ENCODE data around the gene FAM20B. TPM values are rescaled to one million over a fixed set of nuclear protein-coding genes. Genes with fewer than 3 reads are reported as not detected.

The FAM20B gene
- total and polyA plus RNA-seq, 2 of the 13 experiments (the other 11 are each of a cell fraction or from before 2014, with no cell fraction given): 13.8 to 26.9 TPM

- TF ChIP-seq MXD3 (CRISPR knock-in tag; IDR thresholded peaks at IDR 0.05) (no peak), CHCHD3 (CRISPR knock-in tag; IDR thresholded peaks at IDR 0.05) (no peak), THAP8 (CRISPR knock-in tag; IDR thresholded peaks at IDR 0.05; ENCODE audit: borderline replicate concordance) (no peak), ATAD3A (CRISPR knock-in tag; IDR thresholded peaks at IDR 0.05) (no peak), ZNF317 (CRISPR knock-in tag; IDR thresholded peaks at IDR 0.05) (no peak), KIAA2018 (CRISPR knock-in tag; IDR thresholded peaks at IDR 0.05; ENCODE audit: borderline replicate concordance) (no peak), ZNF513 (CRISPR knock-in tag; conservative IDR thresholded peaks at IDR 0.05) (0 out of 2 replicates have a peak, but pooled peaks have one; percentile 43), ZNF75D (CRISPR knock-in tag; IDR thresholded peaks at IDR 0.05; ENCODE audit: borderline replicate concordance) (no peak), TFDP2 (CRISPR knock-in tag; IDR thresholded peaks at IDR 0.05) (no peak), SP2 (CRISPR knock-in tag; IDR thresholded peaks at IDR 0.05) (no peak), ZNF205 (CRISPR knock-in tag; IDR thresholded peaks at IDR 0.05) (no peak), HNRNPL (IDR thresholded peaks at IDR 0.05; ENCODE audit: low read depth, low read length) (no peak), IRX3 (CRISPR knock-in tag; IDR thresholded peaks at IDR 0.05; ENCODE audit: borderline replicate concordance, low read depth) (no peak), IKZF1 (IDR thresholded peaks at IDR 0.05) (no peak), HOXD1 (CRISPR knock-in tag; IDR thresholded peaks at IDR 0.05) (no peak), LCORL (IDR thresholded peaks at IDR 0.05) (no peak), LCORL (CRISPR knock-in tag; IDR thresholded peaks at IDR 0.05) (peak; percentile 78), ZNF562 (CRISPR knock-in tag; IDR thresholded peaks at IDR 0.05; ENCODE audit: borderline replicate concordance) (no peak), SSRP1 (CRISPR knock-in tag; IDR thresholded peaks at IDR 0.05) (no peak)
Observed at GRCh38 chr1:179002552-179003345, 22.9 kb upstream of the FAM20B start (continued).
